GM12878 (cell line): ENCODE measurements around the gene PAPSS2. TPM values are rescaled to one million over a fixed set of nuclear protein-coding genes. Genes with fewer than 3 reads are reported as not detected.

ENCODE experiments used
- ATAC-seq: fragments of 200-7000 bp; cut with Tn5 transposase; 3 replicates; pipeline ENCODE4 v1.9.1; 2020; ENCODE audit warnings: mild to moderate bottlenecking, moderate library complexity
- BruUV-seq: library from RNA; stranded (reverse); fragments of 400-500 nt; replicated peaks from 2 replicates; lab custom pipeline; 2021; lab: Mats Ljungman, UMichigan
- CTCF ChIA-PET: fragments of 300-600 bp; sonication (Branson Sonifier 250); formaldehyde crosslinking; extraction: SDS; loops from one replicate; lab custom pipeline; 2021; ENCODE audit warnings: inconsistent platforms; lab: Yijun Ruan, JAX
- POLR2A ChIA-PET: fragments of 350-600 bp; formaldehyde crosslinking; extraction: SDS; loops from one replicate; lab custom pipeline; 2021; ENCODE audit warnings: inconsistent platforms; lab: Charles Lee
- RAD21 ChIA-PET: fragments of 300-600 bp; sonication (Branson Sonifier 250); formaldehyde crosslinking; loops from one replicate; lab custom pipeline; 2023; ENCODE audit warnings: antibody characterized with exemption; ENCODE audit not compliant: unreplicated experiment; lab: Charles Lee
- SMC1A ChIA-PET: fragments of 300-600 bp; sonication (Branson Sonifier 250); formaldehyde crosslinking; loops from one replicate; lab custom pipeline; 2023; ENCODE audit not compliant: unreplicated experiment, uncharacterized antibody; lab: Charles Lee
- DNase-seq: peaks from one replicate; pipeline ENCODE4 v3.0.0-alpha.2; 2011; ENCODE audit warnings: low read depth, low spot score
- FAIRE-seq: peaks from 3 replicates; lab custom pipeline; 2011; peaks lifted over from hg19 to GRCh38; lab: Jason Lieb, UNC
- H2AFZ ChIP-seq: 2 replicates; pipeline ENCODE4 v1.6.0; 2011; ENCODE audit warnings: low read depth, low read length, control low read depth; ENCODE audit not compliant: control insufficient read depth
- H3K27ac ChIP-seq: 2 replicates; pipeline ENCODE4 v1.5.1; 2011; ENCODE audit warnings: control low read depth; ENCODE audit not compliant: control insufficient read depth, insufficient read depth
- H3K27me3 ChIP-seq, 2 experiments: replicated peaks in 1 of 2; 2 replicates each; pipeline versions ENCODE4 v1.6.0 to v1.6.1; 2011; ENCODE audit warnings: low read length in 1 of 2; ENCODE audit not compliant: control insufficient read depth in 2 of 2, insufficient read depth in 2 of 2
- H3K36me3 ChIP-seq, 2 experiments: 2 replicates each; pipeline ENCODE4 v1.5.1; 2011; ENCODE audit warnings: low read length in 1 of 2; ENCODE audit not compliant: control insufficient read depth in 2 of 2, insufficient read depth in 2 of 2
- H3K4me1 ChIP-seq: 2 replicates; pipeline ENCODE4 v1.6.1; 2011; ENCODE audit warnings: mild to moderate bottlenecking, low read length, moderate library complexity, mixed read lengths; ENCODE audit not compliant: control insufficient read depth, insufficient read depth
- H3K4me2 ChIP-seq: 2 replicates; pipeline ENCODE4 v1.6.0; 2011; ENCODE audit warnings: control low read depth; ENCODE audit not compliant: control insufficient read depth, insufficient read depth
- H3K4me3 ChIP-seq: fragments of 200-600 bp; sonication (generic); 2 replicates; pipeline ENCODE4 v1.5.1; 2016
- H3K79me2 ChIP-seq: 2 replicates; pipeline ENCODE4 v1.6.0; 2011; ENCODE audit warnings: low read length; ENCODE audit not compliant: control insufficient read depth, insufficient read depth
- H3K9ac ChIP-seq: 2 replicates; pipeline ENCODE4 v1.8.0; 2011; ENCODE audit warnings: low read length, control low read depth, mixed read lengths; ENCODE audit not compliant: control insufficient read depth, insufficient read depth
- H3K9me3 ChIP-seq: replicated peaks from 3 replicates; pipeline ENCODE4 v1.5.1; 2011; ENCODE audit warnings: mild to moderate bottlenecking, low read length; ENCODE audit not compliant: control insufficient read depth, insufficient read depth
- H4K20me1 ChIP-seq: 2 replicates; pipeline ENCODE4 v1.6.0; 2011; ENCODE audit not compliant: control insufficient read depth, insufficient read depth
- BACH1 ChIP-seq: fragments of 450-650 bp; IDR thresholded peaks from 2 replicates; pipeline ENCODE4 v1.6.1; 2017; ENCODE audit warnings: mild to moderate bottlenecking, borderline replicate concordance
- ETV6 ChIP-seq, 2 experiments: fragments of 450-650 bp in 1 of 2; IDR thresholded peaks in 1 of 2; conservative IDR thresholded peaks in 1 of 2; 2 replicates each; pipeline ENCODE4 v1.6.1; 2014; ENCODE audit warnings: antibody characterized with exemption in 1 of 2, borderline replicate concordance in 1 of 2, low read depth in 1 of 2, mild to moderate bottlenecking in 1 of 2, moderate library complexity in 1 of 2
- JUNB ChIP-seq: IDR thresholded peaks from 2 replicates; pipeline ENCODE4 v1.6.1; 2016; ENCODE audit warnings: antibody characterized with exemption, mild to moderate bottlenecking
- MXI1 ChIP-seq: fragments of 150-350 bp; IDR thresholded peaks from 2 replicates; pipeline ENCODE4 v1.6.1; 2011; ENCODE audit warnings: low read depth, mild to moderate bottlenecking, inconsistent platforms, low read length, improper control_type of control experiment
- NFIC ChIP-seq: IDR thresholded peaks from 2 replicates; pipeline ENCODE4 v1.6.1; 2012; ENCODE audit warnings: low read depth, mild to moderate bottlenecking, inconsistent platforms, low read length, moderate library complexity
- PAX5 ChIP-seq: IDR thresholded peaks from 2 replicates; pipeline ENCODE4 v1.6.1; 2011; ENCODE audit warnings: low read depth, low read length, borderline replicate concordance
- RBBP5 ChIP-seq: fragments of 200-600 bp; sonication (generic); conservative IDR thresholded peaks from 2 replicates; pipeline ENCODE4 v1.6.1; 2016
- STAT1 ChIP-seq: fragments of 450-650 bp; conservative IDR thresholded peaks from 2 replicates; pipeline ENCODE4 v1.6.1; 2014; ENCODE audit warnings: antibody characterized with exemption, mild to moderate bottlenecking
- ZNF687 ChIP-seq: fragments of 450-650 bp; IDR thresholded peaks from 2 replicates; pipeline ENCODE4 v1.6.1; 2017; ENCODE audit warnings: mild to moderate bottlenecking, moderate library complexity
- WGBS: methylation state at CpG from one replicate; pipeline ENCODE4 v1.1.6; 2016; ENCODE audit warnings: low lambda C conversion rate; ENCODE audit not compliant: insufficient replicate concordance, insufficient coverage; ENCODE audit errors: missing lambda C conversion rate; 5-methylcytosine and 5-hydroxymethylcytosine counted together
- in situ Hi-C: fragments of 300-500 bp; cut with MboI; formaldehyde crosslinking; loops from 9 replicates; pipeline ENCODE4 v1.14.3; 2018; ENCODE audit warnings: mixed read lengths
- intact Hi-C: fragments of 100-400 bp; cut with micrococcal nuclease; formaldehyde crosslinking; loops from one replicate; pipeline ENCODE4 v1.14.2; 2022; ENCODE audit not compliant: unreplicated experiment
- polyA plus RNA-seq, 11 experiments: library from polyadenylated mRNA; depleted of rRNA in 4 of 11; unstranded in 6 of 11; stranded (reverse) in 5 of 11; fragments of >200 nt; fragmentation: Nextera tagmentation in 4 of 11; fragmentation: Illumina TruSeq in 1 of 11; extraction: Ambion mirVana in 4 of 11; extraction: Trizol in 1 of 11; gene quantifications; 1 replicate in 1 of 11; 2 replicates in 10 of 11; pipeline versions ENCODE4 v1.2.1 to v1.2.3, GENCODE V29; 2011 to 2016; ENCODE audit warnings: inconsistent platforms in 2 of 11, missing spikeins in 2 of 11, low read depth in 1 of 11
- total RNA-seq, 4 experiments: library from RNA; depleted of rRNA in 3 of 4; stranded (reverse); fragments of >200 nt in 3 of 4; fragmentation: Illumina TruSeq in 1 of 4; extraction: Trizol in 1 of 4; gene quantifications; 2 replicates each; pipeline versions ENCODE4 v1.2.1 to v1.2.3, GENCODE V29; 2013 to 2021
- TF ChIP-seq, protein P1 (sequence below): IDR thresholded peaks from 2 replicates; pipeline ENCODE4 v1.6.1; 2011; ENCODE audit warnings: low read depth, mild to moderate bottlenecking, low read length, moderate library complexity, borderline replicate concordance; ENCODE audit errors: extremely low read depth
- TF ChIP-seq, protein P2 (sequence below): fragments of 450-650 bp; IDR thresholded peaks from 2 replicates; pipeline ENCODE4 v1.6.1; 2018; ENCODE audit warnings: mild to moderate bottlenecking, low read depth, moderate library complexity; ENCODE audit not compliant: partially characterized antibody
- TF ChIP-seq, protein P3 (sequence below): IDR thresholded peaks from 2 replicates; pipeline ENCODE4 v1.6.1; 2012; ENCODE audit warnings: low read length, inconsistent platforms

PAPSS2 gene
- total and polyA plus RNA-seq, 10 of the 15 experiments (the other 5 are each of a cell fraction or from before 2014, with no cell fraction given), result 0.15 to 2.1 (median 0.37) TPM

- Histone ChIP-seq H3K27ac (no peak overlapping the region), H4K20me1 (no peaks in the 10 kb centered on the region), H3K4me3 (no peak overlapping the region), H3K36me3 (peaks cover 1 to 14% of the 10 kb centered on the region in 2 experiments; a peak in 3 of 4 replicates), H3K79me2 (no peaks in the 10 kb centered on the region), H3K9ac (no peak overlapping the region), H3K4me2 (no peak overlapping the region), H3K27me3 (no peaks in the 10 kb centered on the region), H3K9me3 (no peaks in the 10 kb centered on the region), H3K4me1 (no peaks in the 10 kb centered on the region), H2AFZ (no peak overlapping the region)
- ChIA-PET RAD21 (no interaction called here), SMC1A (interaction anchor here (0.7 to 3.1 kb wide), 5 partner anchors 11 to 228 kb away, joined by 3 to 10 read pairs (median 4); no protein-coding TSS in a partner anchor), CTCF (interaction anchor here (1.1 kb wide), 1 partner anchor 12 kb away, joined by 3 read pairs; no protein-coding TSS in a partner anchor), POLR2A (interaction anchor here (0.7 kb wide), 1 partner anchor 13 kb away, joined by 3 read pairs; no protein-coding TSS in a partner anchor)
- no TSS peak for BruUV-seq
- intact Hi-C loops, result no loop called here
- FAIRE-seq (no peak), DNase-seq (no peak), ATAC-seq (peak; percentile 88)
- TF ChIP-seq STAT1 (no peak), JUNB (peak; percentile 73), BACH1 (no peak), ETV6 (conservative IDR thresholded peaks at IDR 0.05 in 1 of 2, IDR thresholded peaks at IDR 0.05 in 1 of 2; ENCODE audit: borderline replicate concordance in 1 of 2, low read depth in 1 of 2) (no peak), RBBP5 (no peak), ZNF687 (no peak), PAX5 (no peak), NFIC (peak; percentile 26; the same call in 1 of the 2 replicates), MXI1 (no peak)
- TF ChIP-seq, protein P1, sequence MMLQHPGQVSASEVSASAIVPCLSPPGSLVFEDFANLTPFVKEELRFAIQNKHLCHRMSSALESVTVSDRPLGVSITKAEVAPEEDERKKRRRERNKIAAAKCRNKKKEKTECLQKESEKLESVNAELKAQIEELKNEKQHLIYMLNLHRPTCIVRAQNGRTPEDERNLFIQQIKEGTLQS, result no peak
- TF ChIP-seq, protein P2, sequence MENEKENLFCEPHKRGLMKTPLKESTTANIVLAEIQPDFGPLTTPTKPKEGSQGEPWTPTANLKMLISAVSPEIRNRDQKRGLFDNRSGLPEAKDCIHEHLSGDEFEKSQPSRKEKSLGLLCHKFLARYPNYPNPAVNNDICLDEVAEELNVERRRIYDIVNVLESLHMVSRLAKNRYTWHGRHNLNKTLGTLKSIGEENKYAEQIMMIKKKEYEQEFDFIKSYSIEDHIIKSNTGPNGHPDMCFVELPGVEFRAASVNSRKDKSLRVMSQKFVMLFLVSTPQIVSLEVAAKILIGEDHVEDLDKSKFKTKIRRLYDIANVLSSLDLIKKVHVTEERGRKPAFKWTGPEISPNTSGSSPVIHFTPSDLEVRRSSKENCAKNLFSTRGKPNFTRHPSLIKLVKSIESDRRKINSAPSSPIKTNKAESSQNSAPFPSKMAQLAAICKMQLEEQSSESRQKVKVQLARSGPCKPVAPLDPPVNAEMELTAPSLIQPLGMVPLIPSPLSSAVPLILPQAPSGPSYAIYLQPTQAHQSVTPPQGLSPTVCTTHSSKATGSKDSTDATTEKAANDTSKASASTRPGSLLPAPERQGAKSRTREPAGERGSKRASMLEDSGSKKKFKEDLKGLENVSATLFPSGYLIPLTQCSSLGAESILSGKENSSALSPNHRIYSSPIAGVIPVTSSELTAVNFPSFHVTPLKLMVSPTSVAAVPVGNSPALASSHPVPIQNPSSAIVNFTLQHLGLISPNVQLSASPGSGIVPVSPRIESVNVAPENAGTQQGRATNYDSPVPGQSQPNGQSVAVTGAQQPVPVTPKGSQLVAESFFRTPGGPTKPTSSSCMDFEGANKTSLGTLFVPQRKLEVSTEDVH, result no peak
- TF ChIP-seq, protein P3, sequence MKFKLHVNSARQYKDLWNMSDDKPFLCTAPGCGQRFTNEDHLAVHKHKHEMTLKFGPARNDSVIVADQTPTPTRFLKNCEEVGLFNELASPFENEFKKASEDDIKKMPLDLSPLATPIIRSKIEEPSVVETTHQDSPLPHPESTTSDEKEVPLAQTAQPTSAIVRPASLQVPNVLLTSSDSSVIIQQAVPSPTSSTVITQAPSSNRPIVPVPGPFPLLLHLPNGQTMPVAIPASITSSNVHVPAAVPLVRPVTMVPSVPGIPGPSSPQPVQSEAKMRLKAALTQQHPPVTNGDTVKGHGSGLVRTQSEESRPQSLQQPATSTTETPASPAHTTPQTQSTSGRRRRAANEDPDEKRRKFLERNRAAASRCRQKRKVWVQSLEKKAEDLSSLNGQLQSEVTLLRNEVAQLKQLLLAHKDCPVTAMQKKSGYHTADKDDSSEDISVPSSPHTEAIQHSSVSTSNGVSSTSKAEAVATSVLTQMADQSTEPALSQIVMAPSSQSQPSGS, result peak; percentile 25; the same call in 1 of the 2 replicates
- in situ Hi-C loops, result no loop called here
- 4% methylated on average over 2 of the region's 2 CpGs for WGBS
These were observed 102.2 kb downstream of the PAPSS2 start for GRCh38 chr10:87761892-87762291.
